Activated naive CD8-positive, alpha-beta T cell treated with anti-CD3 and anti-CD28 coated beads for 36 hours (primary cell): ENCODE data around the gene GPR37. TPM values are rescaled to one million over a fixed set of nuclear protein-coding genes. Genes with fewer than 3 reads are reported as not detected.

Experiments used
- DNase-seq: peaks from one replicate; pipeline ENCODE4 v3.0.0; 2021
- H3K27ac Mint-ChIP-seq: one replicate; pipeline ENCODE4 v1.8.0; 2022; ENCODE audit warnings: mild to moderate bottlenecking, moderate library complexity, mixed read lengths
- H3K27me3 Mint-ChIP-seq: one replicate; pipeline ENCODE4 v1.8.0; 2022; ENCODE audit warnings: mild to moderate bottlenecking, mixed read lengths
- H3K36me3 Mint-ChIP-seq: one replicate; pipeline ENCODE4 v1.8.0; 2021; ENCODE audit warnings: mild to moderate bottlenecking, mixed read lengths
- H3K4me1 Mint-ChIP-seq: one replicate; pipeline ENCODE4 v1.8.0; 2021; ENCODE audit warnings: mixed read lengths
- H3K4me3 Mint-ChIP-seq: one replicate; pipeline ENCODE4 v1.8.0; 2022; ENCODE audit warnings: mild to moderate bottlenecking, moderate library complexity, mixed read lengths
- H3K9me3 Mint-ChIP-seq: one replicate; pipeline ENCODE4 v1.8.0; 2022; ENCODE audit warnings: mixed read lengths
- total RNA-seq, 2 experiments: library from RNA; stranded (reverse); gene quantifications; one replicate each; pipeline ENCODE4 v1.2.3, GENCODE V29; 2021

The GPR37 gene
- total RNA-seq, 2 experiments from 2014 or later = not detected

GRCh38 chr7:124723012-124723411, 42.6 kb downstream of the GPR37 start:
- DNase-seq = no peak
- no peak overlapping the region for H3K4me3 Mint-ChIP-seq
- peaks cover 3% of the 10 kb centered on the region for H3K27me3 Mint-ChIP-seq
- H3K9me3 Mint-ChIP-seq = no peaks in the 10 kb centered on the region
- H3K36me3 Mint-ChIP-seq = no peaks in the 10 kb centered on the region
- H3K4me1 Mint-ChIP-seq = no peaks in the 10 kb centered on the region
- no peak overlapping the region for H3K27ac Mint-ChIP-seq

- no peaks in the 10 kb centered on the region for H3K9me3 Mint-ChIP-seq
- no peak for DNase-seq
- peaks cover 3% of the 10 kb centered on the region for H3K27me3 Mint-ChIP-seq
- H3K4me3 Mint-ChIP-seq = no peak overlapping the region
- H3K4me1 Mint-ChIP-seq = no peaks in the 10 kb centered on the region
- H3K27ac Mint-ChIP-seq = no peak overlapping the region
- H3K36me3 Mint-ChIP-seq = no peaks in the 10 kb centered on the region
Measured at GRCh38 chr7:124722292-124722691, 43.3 kb downstream of the GPR37 start.

GRCh38 chr7:124720195-124720594, 45.4 kb downstream of the GPR37 start:
- no peaks in the 10 kb centered on the region for H3K36me3 Mint-ChIP-seq
- DNase-seq = no peak
- no peak overlapping the region for H3K4me3 Mint-ChIP-seq
- no peak overlapping the region for H3K27ac Mint-ChIP-seq
- H3K27me3 Mint-ChIP-seq = peaks cover 3% of the 10 kb centered on the region
- H3K9me3 Mint-ChIP-seq = peaks cover 2% of the 10 kb centered on the region
- no peaks in the 10 kb centered on the region for H3K4me1 Mint-ChIP-seq

- no peaks in the 10 kb centered on the region for H3K4me1 Mint-ChIP-seq
- no peak overlapping the region for H3K27ac Mint-ChIP-seq
- no peak overlapping the region for H3K4me3 Mint-ChIP-seq
Measured at GRCh38 chr7:124718032-124718766, 47.4 kb downstream of the GPR37 start.

GRCh38 chr7:124716894-124717293, 48.7 kb downstream of the GPR37 start:
- Mint-ChIP-seq H3K9me3 (peaks cover 2% of the 10 kb centered on the region), H3K36me3 (no peaks in the 10 kb centered on the region), H3K27ac (no peak overlapping the region), H3K4me3 (no peak overlapping the region), H3K4me1 (no peaks in the 10 kb centered on the region), H3K27me3 (no peaks in the 10 kb centered on the region)
- no peak for DNase-seq

More at GRCh38 chr7:124718032-124718766, 47.4 kb downstream of the GPR37 start:
- peaks cover 2% of the 10 kb centered on the region for H3K9me3 Mint-ChIP-seq
- DNase-seq = no peak
- no peaks in the 10 kb centered on the region for H3K27me3 Mint-ChIP-seq
- no peaks in the 10 kb centered on the region for H3K36me3 Mint-ChIP-seq

GRCh38 chr7:124713086-124713485, 52.5 kb downstream of the GPR37 start:
- Mint-ChIP-seq H3K36me3 (no peaks in the 10 kb centered on the region), H3K4me3 (no peak overlapping the region)

GRCh38 chr7:124712017-124712416, 53.6 kb downstream of the GPR37 start:
- no peaks in the 10 kb centered on the region for H3K27me3 Mint-ChIP-seq
- H3K36me3 Mint-ChIP-seq = no peaks in the 10 kb centered on the region
- no peak overlapping the region for H3K27ac Mint-ChIP-seq

More at GRCh38 chr7:124713086-124713485, 52.5 kb downstream of the GPR37 start:
- no peak overlapping the region for H3K27ac Mint-ChIP-seq
- no peaks in the 10 kb centered on the region for H3K4me1 Mint-ChIP-seq
- H3K27me3 Mint-ChIP-seq = no peaks in the 10 kb centered on the region
- H3K9me3 Mint-ChIP-seq = peaks cover 10% of the 10 kb centered on the region
- DNase-seq = no peak

GRCh38 chr7:124702385-124702784, 63.2 kb downstream of the GPR37 start:
- Mint-ChIP-seq H3K4me1 (no peaks in the 10 kb centered on the region), H3K27me3 (no peaks in the 10 kb centered on the region), H3K36me3 (no peaks in the 10 kb centered on the region), H3K9me3 (peaks cover 11% of the 10 kb centered on the region), H3K27ac (no peak overlapping the region), H3K4me3 (no peak overlapping the region)
- DNase-seq = no peak

More at GRCh38 chr7:124712017-124712416, 53.6 kb downstream of the GPR37 start:
- Mint-ChIP-seq H3K9me3 (peaks cover 20% of the 10 kb centered on the region), H3K4me1 (no peaks in the 10 kb centered on the region), H3K4me3 (no peak overlapping the region)
- no peak for DNase-seq

- Mint-ChIP-seq H3K27ac (no peak overlapping the region), H3K36me3 (no peaks in the 10 kb centered on the region), H3K4me1 (no peaks in the 10 kb centered on the region), H3K4me3 (no peak overlapping the region), H3K9me3 (peaks cover 8% of the 10 kb centered on the region), H3K27me3 (no peaks in the 10 kb centered on the region)
- no peak for DNase-seq
Measured at GRCh38 chr7:124701955-124702354, 63.6 kb downstream of the GPR37 start.

- H3K36me3 Mint-ChIP-seq = no peaks in the 10 kb centered on the region
- H3K27ac Mint-ChIP-seq = no peak overlapping the region
- H3K4me1 Mint-ChIP-seq = no peaks in the 10 kb centered on the region
- DNase-seq = no peak
- H3K27me3 Mint-ChIP-seq = no peaks in the 10 kb centered on the region
- peaks cover 4% of the 10 kb centered on the region for H3K9me3 Mint-ChIP-seq
- no peak overlapping the region for H3K4me3 Mint-ChIP-seq
Measured at GRCh38 chr7:124700655-124701054, 64.9 kb downstream of the GPR37 start.

- H3K4me3 Mint-ChIP-seq = no peak overlapping the region
- H3K4me1 Mint-ChIP-seq = no peaks in the 10 kb centered on the region
- H3K36me3 Mint-ChIP-seq = no peaks in the 10 kb centered on the region
- no peak overlapping the region for H3K27ac Mint-ChIP-seq
- peaks cover 5% of the 10 kb centered on the region for H3K9me3 Mint-ChIP-seq
- no peaks in the 10 kb centered on the region for H3K27me3 Mint-ChIP-seq
- no peak for DNase-seq
Measured at GRCh38 chr7:124698964-124699363, 66.6 kb downstream of the GPR37 start.

GRCh38 chr7:124697746-124698145, 67.8 kb downstream of the GPR37 start:
- Mint-ChIP-seq H3K4me1 (no peaks in the 10 kb centered on the region), H3K27ac (no peak overlapping the region), H3K27me3 (no peaks in the 10 kb centered on the region), H3K4me3 (no peak overlapping the region), H3K36me3 (no peaks in the 10 kb centered on the region), H3K9me3 (peaks cover 2% of the 10 kb centered on the region)
- no peak for DNase-seq

Other genes with a start within 250 kb of the GPR37 start
- gene POT1, start 164.0 kb upstream of the GPR37 start, total RNA-seq = 10 to 100 TPM; 30.9 to 32.3 TPM